Mesenchymal stem cell (in vitro differentiated cells and primary cell): ENCODE measurements around the gene ENDOU.
"Not testable (repeated sequence)": the region's sequence is repeated elsewhere in the genome, so short reads cannot be mapped to it uniquely, and the experiment has no call there.

Experiments used
- DNase-seq: peaks from one replicate; pipeline ENCODE4 v3.0.0-alpha.2; 2013
- H2AFZ ChIP-seq: one replicate; pipeline ENCODE4 v1.6.1; 2013; ENCODE audit warnings: low read depth, mild to moderate bottlenecking, control low read depth, inconsistent platforms, low read length, moderate library complexity
- H2AK5ac ChIP-seq: 2 replicates; pipeline ENCODE4 v1.6.1; 2013; ENCODE audit warnings: low read length, moderate library complexity, mild to moderate bottlenecking, inconsistent platforms; ENCODE audit not compliant: severe bottlenecking
- H2BK120ac ChIP-seq: one replicate; pipeline ENCODE4 v1.6.1; 2013; ENCODE audit warnings: low read depth, mild to moderate bottlenecking, inconsistent platforms, low read length, moderate library complexity
- H2BK12ac ChIP-seq, 2 experiments: one replicate each; pipeline ENCODE4 v1.6.1; 2013; ENCODE audit warnings: inconsistent platforms in 2 of 2, low read length in 2 of 2, mild to moderate bottlenecking in 2 of 2, moderate library complexity in 2 of 2, control low read depth in 1 of 2
- H2BK15ac ChIP-seq: one replicate; pipeline ENCODE4 v1.6.1; 2013; ENCODE audit warnings: mild to moderate bottlenecking, low read depth, inconsistent platforms; ENCODE audit not compliant: poor library complexity, severe bottlenecking
- H2BK5ac ChIP-seq: 2 replicates; pipeline ENCODE4 v1.6.1; 2013; ENCODE audit warnings: low read depth, mild to moderate bottlenecking, low read length, control low read depth, inconsistent platforms; ENCODE audit not compliant: poor library complexity, severe bottlenecking
- H3K14ac ChIP-seq, 2 experiments: one replicate each; pipeline ENCODE4 v1.6.1; 2013; ENCODE audit warnings: inconsistent platforms in 2 of 2, low read length in 2 of 2, control low read depth in 1 of 2, mild to moderate bottlenecking in 1 of 2, moderate library complexity in 1 of 2
- H3K18ac ChIP-seq, 2 experiments: one replicate each; pipeline ENCODE4 v1.6.1; 2013; ENCODE audit warnings: inconsistent platforms in 2 of 2, low read length in 2 of 2, control low read depth in 1 of 2, low read depth in 1 of 2, mild to moderate bottlenecking in 1 of 2
- H3K23ac ChIP-seq, 2 experiments: one replicate each; pipeline ENCODE4 v1.6.1; 2013; ENCODE audit warnings: inconsistent platforms in 2 of 2, low read length in 2 of 2, mild to moderate bottlenecking in 2 of 2, moderate library complexity in 2 of 2, control low read depth in 1 of 2
- H3K27ac ChIP-seq: 2 replicates; pipeline ENCODE4 v1.5.1; 2013; ENCODE audit warnings: mild to moderate bottlenecking, moderate library complexity, low read length, control low read depth, inconsistent platforms; ENCODE audit not compliant: poor library complexity, severe bottlenecking
- H3K27me3 ChIP-seq, 2 experiments: 2 replicates each; pipeline versions ENCODE4 v1.6.1 to v1.7.0; 2013; ENCODE audit warnings: low read length in 2 of 2, mild to moderate bottlenecking in 2 of 2, moderate library complexity in 2 of 2, control low read depth in 1 of 2, inconsistent platforms in 1 of 2; ENCODE audit not compliant: control insufficient read depth in 1 of 2, insufficient read depth in 1 of 2
- H3K36me3 ChIP-seq, 2 experiments: 2 replicates each; pipeline versions ENCODE4 v1.6.1 to v1.7.0; 2013; ENCODE audit warnings: low read length in 2 of 2, control low read depth in 1 of 2, inconsistent platforms in 1 of 2, low read depth in 1 of 2, mild to moderate bottlenecking in 1 of 2; ENCODE audit not compliant: insufficient read depth in 2 of 2, control insufficient read depth in 1 of 2
- H3K4ac ChIP-seq, 2 experiments: one replicate each; pipeline ENCODE4 v1.6.1; 2013; ENCODE audit warnings: inconsistent platforms in 2 of 2, low read length in 2 of 2, mild to moderate bottlenecking in 2 of 2, moderate library complexity in 2 of 2, control low read depth in 1 of 2, low read depth in 1 of 2
- H3K4me1 ChIP-seq: 2 replicates; pipeline ENCODE4 v1.6.1; 2013; ENCODE audit warnings: low read depth, low read length, control low read depth; ENCODE audit not compliant: control insufficient read depth, insufficient read depth
- H3K4me2 ChIP-seq: 2 replicates; pipeline ENCODE4 v1.6.1; 2013; ENCODE audit warnings: low read length, mild to moderate bottlenecking, inconsistent platforms; ENCODE audit not compliant: poor library complexity, severe bottlenecking
- H3K4me3 ChIP-seq, 2 experiments: 2 replicates each; pipeline versions ENCODE4 v1.5.1 to v1.7.0; 2013; ENCODE audit warnings: low read length in 2 of 2, mild to moderate bottlenecking in 2 of 2, control low read depth in 1 of 2, low read depth in 1 of 2; ENCODE audit not compliant: insufficient read depth in 1 of 2
- H3K79me1 ChIP-seq: replicated peaks from 2 replicates; pipeline ENCODE4 v1.6.1; 2013; ENCODE audit warnings: mild to moderate bottlenecking, control low read depth, low read length, inconsistent platforms; ENCODE audit not compliant: poor library complexity, severe bottlenecking
- H3K9ac ChIP-seq: 2 replicates; pipeline ENCODE4 v1.7.0; 2013; ENCODE audit warnings: mild to moderate bottlenecking, low read length, moderate library complexity
- H3K9me3 ChIP-seq: 2 replicates; pipeline ENCODE4 v1.7.0; 2013; ENCODE audit warnings: mild to moderate bottlenecking, low read length; ENCODE audit not compliant: control insufficient read depth
- H4K8ac ChIP-seq: one replicate; pipeline ENCODE4 v1.6.1; 2013; ENCODE audit warnings: inconsistent platforms, mild to moderate bottlenecking, low read length, moderate library complexity
- H4K91ac ChIP-seq: one replicate; pipeline ENCODE4 v1.6.1; 2013; ENCODE audit warnings: mild to moderate bottlenecking, low read length, inconsistent platforms
- WGBS: methylation state at CpG from one replicate; pipeline ENCODE4 v1.1.7; 2013; ENCODE audit warnings: mixed read lengths; 5-methylcytosine and 5-hydroxymethylcytosine counted together

The ENDOU gene

GRCh38 chr12:47686645-47687240 is 38.5 kb downstream of the ENDOU start:
- Histone ChIP-seq H3K4me3 (no peak overlapping the region), H3K9ac (no peak overlapping the region), H3K18ac (no peak overlapping the region), H3K79me1 (peaks cover 9% of the 10 kb centered on the region), H3K4me2 (no peak overlapping the region), H4K91ac (no peak overlapping the region), H3K14ac (no peak overlapping the region), H4K8ac (no peak overlapping the region), H3K27me3 (no peaks in the 10 kb centered on the region), H2BK5ac (no peak overlapping the region), H2AK5ac (no peak overlapping the region), H3K4ac (no peak overlapping the region), H3K23ac (no peak overlapping the region), H2BK12ac (no peak overlapping the region), H3K4me1 (no peaks in the 10 kb centered on the region), H3K27ac (no peak overlapping the region), H3K36me3 (peaks cover 6 to 52% of the 10 kb centered on the region in 2 experiments), H2BK15ac (no peak overlapping the region), H2BK120ac (no peak overlapping the region), H2AFZ (no peak overlapping the region), H3K9me3 (no peaks in the 10 kb centered on the region)
- DNase-seq = peak; percentile 62
- no CpG with 5 or more reads among the region's 4 CpGs for WGBS

GRCh38 chr12:47679785-47680184 is 45.5 kb downstream of the ENDOU start:
- no peaks in the 10 kb centered on the region for H3K4me1 ChIP-seq
- no peak overlapping the region for H3K4me3 ChIP-seq
- H3K23ac ChIP-seq = no peak overlapping the region
- H3K9me3 ChIP-seq = no peaks in the 10 kb centered on the region
- no peak overlapping the region for H3K4me2 ChIP-seq
- H3K4ac ChIP-seq = no peak overlapping the region
- no peak overlapping the region for H2BK15ac ChIP-seq
- peaks cover 5% of the 10 kb centered on the region for H3K79me1 ChIP-seq
- no CpG with 5 or more reads among the region's 2 CpGs for WGBS
- H2BK120ac ChIP-seq = no peak overlapping the region
- no peak overlapping the region for H4K8ac ChIP-seq
- H3K9ac ChIP-seq = no peak overlapping the region
- H3K27me3 ChIP-seq = no peaks in the 10 kb centered on the region
- H2BK12ac ChIP-seq = no peak overlapping the region
- no peak overlapping the region for H2AFZ ChIP-seq
- no peak overlapping the region for H2BK5ac ChIP-seq
- no peak overlapping the region for H3K27ac ChIP-seq
- no peak overlapping the region for H3K18ac ChIP-seq
- no peak overlapping the region for H4K91ac ChIP-seq
- no peak overlapping the region for H3K14ac ChIP-seq
- no peak for DNase-seq
- H3K36me3 ChIP-seq = peaks cover 3 to 48% of the 10 kb centered on the region in 2 experiments
- H2AK5ac ChIP-seq = no peak overlapping the region

GRCh38 chr12:47672068-47672467 is 53.2 kb downstream of the ENDOU start:
- no peak overlapping the region for H2BK5ac ChIP-seq
- H3K23ac ChIP-seq = no peak overlapping the region
- H4K8ac ChIP-seq = no peak overlapping the region
- no peak overlapping the region for H3K4ac ChIP-seq
- no peak overlapping the region for H2AK5ac ChIP-seq
- H3K4me2 ChIP-seq = no peak overlapping the region
- no peak overlapping the region for H2AFZ ChIP-seq
- no peak overlapping the region for H4K91ac ChIP-seq
- peaks cover 1% of the 10 kb centered on the region for H3K79me1 ChIP-seq
- H2BK120ac ChIP-seq = no peak overlapping the region
- peaks cover 3 to 60% of the 10 kb centered on the region in 2 experiments for H3K36me3 ChIP-seq
- no peaks in the 10 kb centered on the region for H3K4me1 ChIP-seq
- no peaks in the 10 kb centered on the region for H3K27me3 ChIP-seq
- 87% methylated on average over 1 of the region's 2 CpGs for WGBS
- DNase-seq = no peak
- no peak overlapping the region for H3K18ac ChIP-seq
- H3K9me3 ChIP-seq = no peaks in the 10 kb centered on the region
- no peak overlapping the region for H3K4me3 ChIP-seq
- no peak overlapping the region for H3K27ac ChIP-seq
- no peak overlapping the region for H3K14ac ChIP-seq
- H2BK15ac ChIP-seq = no peak overlapping the region
- H3K9ac ChIP-seq = no peak overlapping the region
- no peak overlapping the region for H2BK12ac ChIP-seq

GRCh38 chr12:47667935-47668334 is 57.4 kb downstream of the ENDOU start:
- DNase-seq, H3K14ac ChIP-seq, H3K9me3 ChIP-seq, H4K8ac ChIP-seq, H3K4me1 ChIP-seq, H3K27me3 ChIP-seq, H2BK5ac ChIP-seq, H3K4me2 ChIP-seq, H3K4ac ChIP-seq, H2BK15ac ChIP-seq, H3K79me1 ChIP-seq, H3K9ac ChIP-seq, H3K27ac ChIP-seq, H2AK5ac ChIP-seq, H4K91ac ChIP-seq, H3K23ac ChIP-seq, H3K18ac ChIP-seq, H2AFZ ChIP-seq, H3K4me3 ChIP-seq, H2BK12ac ChIP-seq, H2BK120ac ChIP-seq: not testable (repeated sequence)
- H3K36me3 ChIP-seq = peaks cover 9 to 73% of the 10 kb centered on the region in 2 experiments
- WGBS = 95% methylated on average over 5 of the region's 6 CpGs
